Measurements from ENCODE around the gene GALNT17. TPM values are rescaled to one million over a fixed set of nuclear protein-coding genes. Genes with fewer than 3 reads are reported as not detected.

GALNT17 gene
- total RNA-seq, 1 experiment from 2014 or later, result not detected

GRCh38 chr7:71286336-71286735 is 154.4 kb downstream of the GALNT17 start:
- Histone ChIP-seq H3F3A (ENCODE audit: low read length, unreplicated experiment) (no peaks in the 10 kb centered on the region), H3K27ac (ENCODE audit: low read length) (no peak overlapping the region), H3K9me3 (ENCODE audit: low read length) (no peaks in the 10 kb centered on the region), H3K9ac (ENCODE audit: low read length) (no peak overlapping the region), H3K4me2 (ENCODE audit: low read length) (no peak overlapping the region), H2AFZ (ENCODE audit: low read length) (no peak overlapping the region), H3K79me2 (ENCODE audit: low read length) (no peaks in the 10 kb centered on the region), H3K9me2 (replicated peaks; ENCODE audit: low read length) (no peaks in the 10 kb centered on the region), H3K27me3 (ENCODE audit: low read length) (no peaks in the 10 kb centered on the region), H3K4me1 (ENCODE audit: insufficient read depth, low read length) (no peaks in the 10 kb centered on the region), H3K36me3 (ENCODE audit: low read depth, low read length) (no peaks in the 10 kb centered on the region), H4K20me1 (ENCODE audit: low read length) (no peaks in the 10 kb centered on the region), H3K4me3 (ENCODE audit: low read length) (no peak overlapping the region)
- POLR2A ChIA-PET (ENCODE audit: unreplicated experiment), result no interaction called here
- no peak for ATAC-seq
- CTCF ChIA-PET, result no interaction called here
- BruUV-seq (replicated peaks), result no TSS peak
- no peak for TF ChIP-seq EZH2phosphoT487 (IDR thresholded peaks at IDR 0.05; ENCODE audit: borderline replicate concordance, low read length)
- no peak for TF ChIP-seq CTCF (conservative IDR thresholded peaks at IDR 0.05; ENCODE audit: low read depth, low read length)
- TF ChIP-seq EZH2 (IDR thresholded peaks at IDR 0.05; ENCODE audit: low read length, unreplicated experiment), result no peak
- DNase-seq, result no peak
- intact Hi-C loops (cut with micrococcal nuclease), result no loop called here

DNA sequence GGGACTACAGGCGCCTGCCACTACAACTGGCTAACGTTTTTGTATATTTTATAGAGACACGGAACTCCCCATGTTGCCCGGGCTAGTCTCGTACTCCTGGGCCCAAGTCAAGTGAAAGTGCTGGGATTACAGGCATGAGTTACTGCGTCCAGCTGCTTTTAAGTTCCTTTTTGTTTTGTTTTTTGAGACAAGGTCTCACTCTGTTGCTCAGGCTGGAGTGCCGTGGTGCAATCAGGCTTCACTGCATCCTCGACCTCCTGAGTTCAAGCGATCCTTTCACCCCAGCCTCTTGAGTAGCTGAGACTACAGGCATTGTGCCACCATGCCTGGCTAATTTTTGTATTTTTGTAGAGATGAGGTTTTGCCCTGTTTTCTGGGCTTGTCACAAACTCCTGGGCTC is 155.0 kb downstream of the GALNT17 start:
- CTCF ChIA-PET, result no interaction called here
- no peak overlapping the region for H2AFZ ChIP-seq (ENCODE audit: low read length)
- TF ChIP-seq EZH2phosphoT487 (IDR thresholded peaks at IDR 0.05; ENCODE audit: borderline replicate concordance, low read length) (no peak), CTCF (conservative IDR thresholded peaks at IDR 0.05; ENCODE audit: low read depth, low read length) (no peak), EZH2 (IDR thresholded peaks at IDR 0.05; ENCODE audit: low read length, unreplicated experiment) (no peak)
- H3K9ac ChIP-seq (ENCODE audit: low read length), result no peak overlapping the region
- no peaks in the 10 kb centered on the region for H4K20me1 ChIP-seq (ENCODE audit: low read length)
- no peak overlapping the region for H3K27ac ChIP-seq (ENCODE audit: low read length)
- H3K4me2 ChIP-seq (ENCODE audit: low read length), result no peak overlapping the region
- H3K9me3 ChIP-seq (ENCODE audit: low read length), result no peaks in the 10 kb centered on the region
- intact Hi-C loops (cut with micrococcal nuclease), result no loop called here
- H3F3A ChIP-seq (ENCODE audit: low read length, unreplicated experiment), result no peaks in the 10 kb centered on the region
- no peaks in the 10 kb centered on the region for H3K4me1 ChIP-seq (ENCODE audit: insufficient read depth, low read length)
- H3K36me3 ChIP-seq (ENCODE audit: low read depth, low read length), result no peaks in the 10 kb centered on the region
- DNase-seq (no peak), ATAC-seq (no peak)
- no peak overlapping the region for H3K4me3 ChIP-seq (ENCODE audit: low read length)
- BruUV-seq (replicated peaks), result no TSS peak
- H3K79me2 ChIP-seq (ENCODE audit: low read length), result no peaks in the 10 kb centered on the region
- POLR2A ChIA-PET (ENCODE audit: unreplicated experiment), result no interaction called here
- no peaks in the 10 kb centered on the region for H3K9me2 ChIP-seq (replicated peaks; ENCODE audit: low read length)
- H3K27me3 ChIP-seq (ENCODE audit: low read length), result no peaks in the 10 kb centered on the region

DNA sequence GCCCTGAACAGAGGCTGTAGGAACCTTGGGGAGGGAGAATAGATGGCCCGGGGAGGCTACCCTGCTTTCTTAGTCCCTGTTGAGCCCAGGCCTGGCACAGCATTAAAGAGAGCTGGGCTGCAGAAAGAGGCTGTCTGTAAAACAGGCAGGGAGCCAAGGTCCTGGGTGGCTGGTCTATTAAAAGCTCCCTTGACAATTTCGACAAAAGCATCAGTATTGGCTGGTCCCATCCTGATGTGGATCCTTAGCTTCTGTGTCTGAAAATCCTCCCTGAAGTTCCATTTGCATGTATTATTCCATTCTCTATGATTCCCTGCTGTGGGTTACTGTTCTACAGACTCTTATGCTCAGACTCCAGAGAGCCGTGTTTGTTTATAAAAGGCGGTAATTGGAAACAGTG is 158.5 kb downstream of the GALNT17 start:
- CTCF ChIA-PET, result no interaction called here
- BruUV-seq (replicated peaks), result no TSS peak

More for the DNA sequence above, 158.5 kb downstream of the GALNT17 start:
- H2AFZ ChIP-seq (ENCODE audit: low read length), result no peak overlapping the region
- H3K9me3 ChIP-seq (ENCODE audit: low read length), result no peaks in the 10 kb centered on the region
- H3K36me3 ChIP-seq (ENCODE audit: low read depth, low read length), result no peaks in the 10 kb centered on the region
- POLR2A ChIA-PET (ENCODE audit: unreplicated experiment), result no interaction called here
- intact Hi-C loops (cut with micrococcal nuclease), result no loop called here
- DNase-seq (no peak), ATAC-seq (no peak)
- H3K79me2 ChIP-seq (ENCODE audit: low read length), result no peaks in the 10 kb centered on the region
- no peak overlapping the region for H3K27ac ChIP-seq (ENCODE audit: low read length)
- H3K4me3 ChIP-seq (ENCODE audit: low read length), result no peak overlapping the region
- no peaks in the 10 kb centered on the region for H3K4me1 ChIP-seq (ENCODE audit: insufficient read depth, low read length)
- no peaks in the 10 kb centered on the region for H4K20me1 ChIP-seq (ENCODE audit: low read length)
- H3K4me2 ChIP-seq (ENCODE audit: low read length), result no peak overlapping the region
- no peaks in the 10 kb centered on the region for H3K9me2 ChIP-seq (replicated peaks; ENCODE audit: low read length)
- H3F3A ChIP-seq (ENCODE audit: low read length, unreplicated experiment), result no peaks in the 10 kb centered on the region
- H3K9ac ChIP-seq (ENCODE audit: low read length), result no peak overlapping the region
- H3K27me3 ChIP-seq (ENCODE audit: low read length), result no peaks in the 10 kb centered on the region
- TF ChIP-seq CTCF (conservative IDR thresholded peaks at IDR 0.05; ENCODE audit: low read depth, low read length), result no peak
- no peak for TF ChIP-seq EZH2phosphoT487 (IDR thresholded peaks at IDR 0.05; ENCODE audit: borderline replicate concordance, low read length)
- no peak for TF ChIP-seq EZH2 (IDR thresholded peaks at IDR 0.05; ENCODE audit: low read length, unreplicated experiment)
